HEK293 (cell line): ENCODE results near the gene USP16.
A peak's percentile ranks its signal among the peaks of the same experiment; 100 is the strongest.

Experiments used
- CTCF ChIA-PET: fragments of 350-600 bp; formaldehyde crosslinking; extraction: SDS; loops from one replicate; lab custom pipeline; 2021; ENCODE audit warnings: antibody characterized with exemption; lab: Yijun Ruan, JAX
- POLR2A ChIA-PET: fragments of 300-600 bp; formaldehyde crosslinking; extraction: SDS; loops from one replicate; lab custom pipeline; 2020; ENCODE audit warnings: antibody characterized with exemption, inconsistent platforms; lab: Yijun Ruan, JAX
- H3K27ac ChIP-seq: fragments of 200-500 bp; sonication (Bioruptor generic); 2 replicates; pipeline ENCODE4 v1.5.1; 2014; ENCODE audit warnings: low read depth, low read length, control low read depth, inconsistent platforms; ENCODE audit errors: extremely low read depth
- H3K36me3 ChIP-seq, 2 experiments: fragments of 200-500 bp in 1 of 2; sonication (Bioruptor generic) in 1 of 2; 1 replicate in 1 of 2; 2 replicates in 1 of 2; pipeline ENCODE4 v1.5.1; 2014 to 2017; ENCODE audit warnings: inconsistent platforms in 2 of 2, low read length in 2 of 2; ENCODE audit not compliant: control insufficient read depth in 2 of 2, insufficient read depth in 1 of 2
- H3K4me1 ChIP-seq: fragments of 200-500 bp; sonication (Bioruptor generic); 2 replicates; pipeline ENCODE4 v1.5.1; 2014; ENCODE audit warnings: mild to moderate bottlenecking, low read length, inconsistent platforms; ENCODE audit not compliant: control insufficient read depth, insufficient read depth
- H3K4me3 ChIP-seq: 2 replicates; pipeline ENCODE4 v1.5.1; 2011; ENCODE audit warnings: low read depth, mild to moderate bottlenecking, control low read depth, low read length, moderate library complexity
- H3K9me3 ChIP-seq: fragments of 200-500 bp; sonication (Bioruptor generic); 2 replicates; pipeline ENCODE4 v1.5.1; 2014; ENCODE audit warnings: low read depth, low read length, inconsistent platforms; ENCODE audit not compliant: control insufficient read depth, insufficient read depth
- GLI2 ChIP-seq: fragments of 450-650 bp; formaldehyde crosslinking; IDR thresholded peaks from 2 replicates; pipeline ENCODE4; 2017; ENCODE audit warnings: missing biosample characterization, missing genetic modification characterization, low read depth, borderline replicate concordance
- HOXC10 ChIP-seq: sonication (generic); formaldehyde crosslinking; IDR thresholded peaks from 2 replicates; pipeline ENCODE4 v1.8.1; 2023; ENCODE audit warnings: mild to moderate bottlenecking, missing genetic modification reagents
- INSM2 ChIP-seq: fragments of 450-650 bp; formaldehyde crosslinking; IDR thresholded peaks from 2 replicates; pipeline ENCODE4 v1.5.1; 2016; ENCODE audit warnings: missing biosample characterization, missing genetic modification characterization
- KLF16 ChIP-seq: fragments of 450-650 bp; formaldehyde crosslinking; IDR thresholded peaks from 2 replicates; pipeline ENCODE4 v1.5.1; 2017; ENCODE audit warnings: missing biosample characterization, missing genetic modification characterization
- KLF17 ChIP-seq: fragments of 450-650 bp; formaldehyde crosslinking; IDR thresholded peaks from 2 replicates; pipeline ENCODE4 v1.5.1; 2016; ENCODE audit warnings: missing biosample characterization, missing genetic modification characterization
- KLF8 ChIP-seq: fragments of 450-650 bp; formaldehyde crosslinking; IDR thresholded peaks from 2 replicates; pipeline ENCODE4 v1.5.1; 2016; ENCODE audit warnings: missing biosample characterization, missing genetic modification characterization
- MEIS1 ChIP-seq: sonication (generic); formaldehyde crosslinking; IDR thresholded peaks from 2 replicates; pipeline ENCODE4 v1.8.1; 2022; ENCODE audit warnings: missing genetic modification reagents, mild to moderate bottlenecking, borderline replicate concordance
- PBX3 ChIP-seq: sonication (generic); formaldehyde crosslinking; IDR thresholded peaks from 2 replicates; pipeline ENCODE4 v1.8.1; 2022; ENCODE audit warnings: mild to moderate bottlenecking, moderate library complexity, missing genetic modification reagents
- PRDM4 ChIP-seq: fragments of 450-650 bp; formaldehyde crosslinking; IDR thresholded peaks from 2 replicates; pipeline ENCODE4 v1.5.1; 2017; ENCODE audit warnings: missing biosample characterization, missing genetic modification characterization
- SP3 ChIP-seq: fragments of 450-650 bp; formaldehyde crosslinking; IDR thresholded peaks from 2 replicates; pipeline ENCODE4 v1.5.1; 2016; ENCODE audit warnings: missing biosample characterization, missing genetic modification characterization
- SP7 ChIP-seq: fragments of 450-650 bp; formaldehyde crosslinking; IDR thresholded peaks from 2 replicates; pipeline ENCODE4 v1.5.1; 2016; ENCODE audit warnings: missing biosample characterization, missing genetic modification characterization
- TRIM28 ChIP-seq: IDR thresholded peaks from 2 replicates; pipeline ENCODE4 v1.6.1; 2011; ENCODE audit warnings: low read length, control low read depth, borderline replicate concordance
- ZBTB26 ChIP-seq: fragments of 450-650 bp; formaldehyde crosslinking; optimal IDR thresholded peaks from 2 replicates; pipeline ENCODE3; 2016; ENCODE audit warnings: missing biosample characterization, mild to moderate bottlenecking, missing genetic modification characterization
- ZFHX2 ChIP-seq: fragments of 450-650 bp; formaldehyde crosslinking; conservative IDR thresholded peaks from 2 replicates; pipeline ENCODE4 v1.5.1; 2016; ENCODE audit warnings: missing biosample characterization, missing genetic modification characterization
- ZFP69B ChIP-seq: fragments of 450-650 bp; formaldehyde crosslinking; IDR thresholded peaks from 2 replicates; pipeline ENCODE4 v1.5.1; 2016; ENCODE audit warnings: missing biosample characterization, missing genetic modification characterization
- ZIC2 ChIP-seq: fragments of 450-650 bp; formaldehyde crosslinking; IDR thresholded peaks from 2 replicates; pipeline ENCODE4 v1.5.1; 2016; ENCODE audit warnings: missing biosample characterization, missing genetic modification characterization
- ZNF18 ChIP-seq: fragments of 450-650 bp; formaldehyde crosslinking; IDR thresholded peaks from 2 replicates; pipeline ENCODE4 v1.5.1; 2016; ENCODE audit warnings: missing biosample characterization, missing genetic modification characterization
- ZNF416 ChIP-seq: fragments of 450-650 bp; formaldehyde crosslinking; IDR thresholded peaks from 2 replicates; pipeline ENCODE4 v1.5.1; 2016; ENCODE audit warnings: missing biosample characterization, missing genetic modification characterization
- ZNF558 ChIP-seq: fragments of 450-650 bp; formaldehyde crosslinking; IDR thresholded peaks from 2 replicates; pipeline ENCODE4 v1.5.1; 2016; ENCODE audit warnings: missing biosample characterization, missing genetic modification characterization
- ZNF654 ChIP-seq: fragments of 450-650 bp; formaldehyde crosslinking; IDR thresholded peaks from 2 replicates; pipeline ENCODE4 v1.5.1; 2016; ENCODE audit warnings: low read depth, missing biosample characterization, missing genetic modification characterization
- TF ChIP-seq, protein P1 (sequence below): fragments of 450-650 bp; formaldehyde crosslinking; IDR thresholded peaks from 2 replicates; pipeline ENCODE4 v1.5.1; 2016; ENCODE audit warnings: missing biosample characterization, missing genetic modification characterization
- TF ChIP-seq, protein P2 (sequence below): fragments of 450-650 bp; formaldehyde crosslinking; conservative IDR thresholded peaks from 2 replicates; pipeline ENCODE4 v1.5.1; 2016; ENCODE audit warnings: low read depth, missing biosample characterization, missing genetic modification characterization

USP16 gene

GRCh38 chr21:29002442-29003144 is 21.9 kb upstream of the USP16 start:
- Histone ChIP-seq H3K36me3 (peaks cover 0 to 14% of the 10 kb centered on the region in 2 experiments; a peak in 1 of 3 replicates), H3K27ac (peak overlapping the region; percentile 94), H3K4me3 (peak overlapping the region; percentile 55), H3K9me3 (no peaks in the 10 kb centered on the region), H3K4me1 (no peaks in the 10 kb centered on the region; the same call in 1 of the 2 replicates)
- CTCF ChIA-PET: interaction anchor here (1.0 kb wide), 1 partner anchor 9 kb away, joined by 3 read pairs; no protein-coding TSS in a partner anchor
- POLR2A ChIA-PET: interaction anchor here (0.6 to 4.6 kb wide), 21 partner anchors 9 to 296 kb away, joined by 3 to 132 read pairs (median 4); partner anchors contain the start of genes BACH1, CCT8, LTN1 and RWDD2B
- TF ChIP-seq INSM2 (tag by site-specific recombination): 0 out of 2 replicates have a peak, but pooled peaks have one; percentile 9
- TF ChIP-seq ZBTB26 (tag by site-specific recombination): peak; percentile 88
- TF ChIP-seq, protein P1, sequence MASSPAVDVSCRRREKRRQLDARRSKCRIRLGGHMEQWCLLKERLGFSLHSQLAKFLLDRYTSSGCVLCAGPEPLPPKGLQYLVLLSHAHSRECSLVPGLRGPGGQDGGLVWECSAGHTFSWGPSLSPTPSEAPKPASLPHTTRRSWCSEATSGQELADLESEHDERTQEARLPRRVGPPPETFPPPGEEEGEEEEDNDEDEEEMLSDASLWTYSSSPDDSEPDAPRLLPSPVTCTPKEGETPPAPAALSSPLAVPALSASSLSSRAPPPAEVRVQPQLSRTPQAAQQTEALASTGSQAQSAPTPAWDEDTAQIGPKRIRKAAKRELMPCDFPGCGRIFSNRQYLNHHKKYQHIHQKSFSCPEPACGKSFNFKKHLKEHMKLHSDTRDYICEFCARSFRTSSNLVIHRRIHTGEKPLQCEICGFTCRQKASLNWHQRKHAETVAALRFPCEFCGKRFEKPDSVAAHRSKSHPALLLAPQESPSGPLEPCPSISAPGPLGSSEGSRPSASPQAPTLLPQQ: peak; percentile 74
- peak; percentile 21; the same call in 1 of the 2 replicates for TF ChIP-seq KLF16
- TF ChIP-seq SP3 (tag by site-specific recombination): peak; percentile 44; the same call in 1 of the 2 replicates
- peak; percentile 9; the same call in 1 of the 2 replicates for TF ChIP-seq ZNF558 (tag by site-specific recombination)
- no peak for TF ChIP-seq MEIS1
- TF ChIP-seq, protein P2, sequence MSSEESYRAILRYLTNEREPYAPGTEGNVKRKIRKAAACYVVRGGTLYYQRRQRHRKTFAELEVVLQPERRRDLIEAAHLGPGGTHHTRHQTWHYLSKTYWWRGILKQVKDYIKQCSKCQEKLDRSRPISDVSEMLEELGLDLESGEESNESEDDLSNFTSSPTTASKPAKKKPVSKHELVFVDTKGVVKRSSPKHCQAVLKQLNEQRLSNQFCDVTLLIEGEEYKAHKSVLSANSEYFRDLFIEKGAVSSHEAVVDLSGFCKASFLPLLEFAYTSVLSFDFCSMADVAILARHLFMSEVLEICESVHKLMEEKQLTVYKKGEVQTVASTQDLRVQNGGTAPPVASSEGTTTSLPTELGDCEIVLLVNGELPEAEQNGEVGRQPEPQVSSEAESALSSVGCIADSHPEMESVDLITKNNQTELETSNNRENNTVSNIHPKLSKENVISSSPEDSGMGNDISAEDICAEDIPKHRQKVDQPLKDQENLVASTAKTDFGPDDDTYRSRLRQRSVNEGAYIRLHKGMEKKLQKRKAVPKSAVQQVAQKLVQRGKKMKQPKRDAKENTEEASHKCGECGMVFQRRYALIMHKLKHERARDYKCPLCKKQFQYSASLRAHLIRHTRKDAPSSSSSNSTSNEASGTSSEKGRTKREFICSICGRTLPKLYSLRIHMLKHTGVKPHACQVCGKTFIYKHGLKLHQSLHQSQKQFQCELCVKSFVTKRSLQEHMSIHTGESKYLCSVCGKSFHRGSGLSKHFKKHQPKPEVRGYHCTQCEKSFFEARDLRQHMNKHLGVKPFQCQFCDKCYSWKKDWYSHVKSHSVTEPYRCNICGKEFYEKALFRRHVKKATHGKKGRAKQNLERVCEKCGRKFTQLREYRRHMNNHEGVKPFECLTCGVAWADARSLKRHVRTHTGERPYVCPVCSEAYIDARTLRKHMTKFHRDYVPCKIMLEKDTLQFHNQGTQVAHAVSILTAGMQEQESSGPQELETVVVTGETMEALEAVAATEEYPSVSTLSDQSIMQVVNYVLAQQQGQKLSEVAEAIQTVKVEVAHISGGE (tag by site-specific recombination): peak; percentile 97
- TF ChIP-seq KLF17 (tag by site-specific recombination): peak; percentile 29; the same call in 1 of the 2 replicates
- no peak for TF ChIP-seq ZFHX2 (tag by site-specific recombination)
- no peak for TF ChIP-seq HOXC10 (CRISPR knock-in tag)
- TF ChIP-seq PBX3 (CRISPR knock-in tag): no peak
- TF ChIP-seq SP7: peak; percentile 88
- 0 out of 2 replicates have a peak, but pooled peaks have one; percentile 27 for TF ChIP-seq ZNF18 (tag by site-specific recombination)
- TF ChIP-seq TRIM28: peak; percentile 91; the same call in 1 of the 2 replicates
- TF ChIP-seq ZNF416 (tag by site-specific recombination): no peak
- no peak for TF ChIP-seq PRDM4 (tag by site-specific recombination)
- TF ChIP-seq GLI2 (tag by site-specific recombination): no peak
- peak; percentile 63; the same call in 1 of the 2 replicates for TF ChIP-seq KLF8
- TF ChIP-seq ZFP69B (tag by site-specific recombination): no peak
- TF ChIP-seq ZIC2 (tag by site-specific recombination): peak; percentile 34; the same call in 1 of the 2 replicates
- TF ChIP-seq ZNF654 (tag by site-specific recombination): no peak
